AG20443 (cell line): ENCODE data around the gene FGL2.
"Not testable (repeated sequence)": the region's sequence is repeated elsewhere in the genome, so short reads cannot be mapped to it uniquely, and the experiment has no call there.

Source experiments
- DNase-seq: peaks from one replicate; pipeline ENCODE4 v3.0.0; 2012; ENCODE audit warnings: low spot score, mixed read lengths

Gene FGL2

GRCh38 chr7:77157034-77157433, 42.6 kb downstream of the FGL2 start:
- DNase-seq: not testable (repeated sequence)

- DNase-seq: not testable (repeated sequence)
Observed at GRCh38 chr7:77155601-77156377, 43.8 kb downstream of the FGL2 start.

- DNase-seq: not testable (repeated sequence)
Observed at GRCh38 chr7:77154917-77155464, 44.6 kb downstream of the FGL2 start.

GRCh38 chr7:77152232-77152631, 47.4 kb downstream of the FGL2 start:
- not testable (repeated sequence) for DNase-seq
